Erythroblast (primary cell): Measurements from ENCODE around the gene SGSH.

Source experiments
- DNase-seq, 2 experiments: peaks; one replicate each; lab custom pipeline; 2025; lab: John Stamatoyannopoulos, UW
- GATA1 ChIP-seq: IDR thresholded peaks from 2 replicates; pipeline ENCODE4 v1.6.1; 2011; ENCODE audit warnings: low read depth, mild to moderate bottlenecking, control low read depth, low read length, moderate library complexity
- POLR2A ChIP-seq: IDR thresholded peaks from 2 replicates; pipeline ENCODE4 v1.6.1; 2011; ENCODE audit warnings: mild to moderate bottlenecking, low read length

Gene SGSH

GRCh38 chr17:80216473-80217456 is 3.4 kb downstream of the SGSH start:
- TF ChIP-seq GATA1: no peak
- no peak for TF ChIP-seq POLR2A
- DNase-seq: no peak

GRCh38 chr17:80214878-80215210 is 5.3 kb downstream of the SGSH start:
- no peak for TF ChIP-seq GATA1
- no peak for TF ChIP-seq POLR2A

GRCh38 chr17:80214012-80214877 is 5.9 kb downstream of the SGSH start:
- no peak for TF ChIP-seq POLR2A
- no peak for TF ChIP-seq GATA1
- no peak for DNase-seq

More at GRCh38 chr17:80214878-80215210, 5.3 kb downstream of the SGSH start:
- DNase-seq: no peak

GRCh38 chr17:80213643-80213975 is 6.5 kb downstream of the SGSH start:
- no peak for TF ChIP-seq GATA1
- TF ChIP-seq POLR2A: no peak

GRCh38 chr17:80212962-80213642 is 7.0 kb downstream of the SGSH start:
- TF ChIP-seq POLR2A: no peak
- TF ChIP-seq GATA1: no peak
- DNase-seq: no peak

More at GRCh38 chr17:80213643-80213975, 6.5 kb downstream of the SGSH start:
- DNase-seq: no peak

- DNase-seq: no peak
- no peak for TF ChIP-seq POLR2A
- TF ChIP-seq GATA1: no peak
Measured at GRCh38 chr17:80212511-80212910, 7.6 kb downstream of the SGSH start.

- TF ChIP-seq GATA1 (no peak), POLR2A (no peak)
Measured at GRCh38 chr17:80212109-80212508, 8.0 kb downstream of the SGSH start.

GRCh38 chr17:80210348-80211108 is 9.6 kb downstream of the SGSH start:
- TF ChIP-seq GATA1 (no peak), POLR2A (no peak)
- no peak for DNase-seq

More at GRCh38 chr17:80212109-80212508, 8.0 kb downstream of the SGSH start:
- DNase-seq: no peak

GRCh38 chr17:80209765-80210164 is 10.4 kb downstream of the SGSH start:
- TF ChIP-seq POLR2A (no peak), GATA1 (no peak)
- DNase-seq: no peak

- no peak for TF ChIP-seq GATA1
- no peak for TF ChIP-seq POLR2A
- DNase-seq: no peak
Measured at GRCh38 chr17:80208050-80208449, 12.1 kb downstream of the SGSH start.

- no peak for DNase-seq
- TF ChIP-seq GATA1 (no peak), POLR2A (no peak)
Measured at GRCh38 chr17:80205811-80206210, 14.3 kb downstream of the SGSH start.

GRCh38 chr17:80204626-80205468 is 15.3 kb downstream of the SGSH start:
- TF ChIP-seq GATA1: no peak
- no peak for DNase-seq
